Measurements from ENCODE around the gene RBMS2. TPM values are rescaled to one million over a fixed set of nuclear protein-coding genes. Genes with fewer than 3 reads are reported as not detected.

The RBMS2 gene
- total RNA-seq, 1 donor from 2014 or later: 3.0 TPM

DNA sequence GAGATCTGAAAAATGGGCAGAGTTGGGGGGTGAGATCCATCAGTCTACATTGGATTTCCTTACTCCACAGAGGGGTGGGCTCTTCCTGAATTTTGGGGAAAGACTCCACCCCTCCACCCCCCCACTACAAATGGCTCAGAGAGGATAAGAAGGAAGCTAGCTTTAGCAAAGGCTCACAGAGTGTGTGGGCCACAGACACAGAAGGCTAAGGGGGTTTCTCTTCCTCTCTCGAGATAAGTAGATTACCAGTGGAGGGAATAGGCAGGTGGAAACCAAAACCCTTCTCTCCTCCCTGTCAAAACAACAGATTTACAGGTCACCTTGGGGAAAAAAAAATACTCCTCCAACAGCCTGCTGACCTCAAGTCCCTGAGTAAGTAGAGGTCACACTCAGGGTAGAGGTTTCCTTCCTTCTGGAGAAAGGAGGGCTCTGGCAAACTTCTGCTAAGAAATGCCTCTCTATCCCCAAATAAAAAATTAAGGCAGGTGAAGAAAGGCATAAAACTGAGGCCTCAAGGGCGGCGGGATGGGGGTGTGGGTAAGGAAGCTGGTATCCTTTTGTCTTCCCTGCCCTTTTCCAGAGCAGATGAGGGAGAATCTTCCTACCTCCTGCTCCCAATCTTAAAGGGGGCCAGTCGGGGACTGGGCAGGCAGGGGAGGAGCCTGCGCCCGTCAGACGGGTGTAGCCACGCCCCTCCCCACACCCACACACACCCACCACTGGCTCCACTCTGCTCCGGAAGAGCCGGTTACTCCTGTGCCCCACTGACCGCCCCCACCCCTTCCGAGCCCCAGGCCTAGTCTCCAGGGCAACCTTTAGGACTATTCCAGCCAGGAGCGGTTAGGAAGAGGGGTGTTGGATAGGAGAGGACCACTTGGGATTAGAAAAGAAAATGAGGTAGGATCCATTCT is 110.4 kb downstream of the RBMS2 start:
- DNase-seq: no peak

GRCh38 chr12:56632701-56633467 is 111.3 kb downstream of the RBMS2 start:
- no peak for DNase-seq

- no peak for DNase-seq
Measured at GRCh38 chr12:56633468-56634241, 112.0 kb downstream of the RBMS2 start.

GRCh38 chr12:56634242-56634836 is 112.7 kb downstream of the RBMS2 start:
- DNase-seq: no peak

DNA sequence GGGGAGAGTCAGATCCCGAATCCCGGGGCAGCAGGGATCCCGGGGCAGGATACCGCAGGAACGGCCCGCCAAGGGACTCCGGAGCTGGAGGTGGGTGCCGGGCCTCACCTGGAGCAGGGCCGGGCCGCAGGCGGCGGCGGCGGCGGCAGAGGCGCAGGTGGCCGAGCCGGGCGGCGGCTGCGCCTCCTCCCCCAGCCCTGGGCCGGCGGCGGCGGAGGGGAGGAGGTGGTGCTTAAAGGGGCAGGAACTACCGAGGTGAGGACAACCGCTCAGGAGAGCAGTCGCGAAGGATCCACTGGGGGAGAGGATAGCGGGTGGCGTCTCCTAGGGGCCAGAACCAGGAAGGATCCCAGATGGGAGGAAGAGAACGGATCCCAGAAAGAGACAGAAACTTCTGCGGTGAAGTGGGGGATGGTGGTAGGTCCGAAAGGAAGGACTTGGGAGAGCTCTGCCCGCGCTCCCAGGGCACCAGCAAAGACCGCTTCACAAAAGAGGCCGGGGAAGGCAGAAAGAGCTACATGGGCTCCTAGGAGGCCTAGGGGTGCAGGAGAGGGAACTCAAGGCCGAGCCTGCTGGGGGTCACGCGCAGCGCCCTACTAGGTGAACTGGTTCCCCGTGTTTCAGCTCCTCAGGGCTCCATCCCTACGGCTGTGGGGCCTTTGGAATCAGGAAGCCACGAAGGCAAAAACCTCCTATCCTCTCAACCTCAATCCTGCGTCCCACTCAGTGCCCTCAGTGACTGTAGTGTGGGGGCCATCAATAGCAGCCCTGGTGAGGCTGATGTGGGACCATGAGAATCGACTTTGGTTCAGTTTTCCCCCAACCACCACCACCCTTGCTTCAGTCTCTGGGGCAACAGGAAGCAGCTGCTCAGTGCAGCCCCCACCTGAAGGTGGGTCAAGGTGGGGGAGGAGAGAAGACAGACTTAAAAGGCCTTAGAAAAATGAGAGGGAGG is 113.5 kb downstream of the RBMS2 start:
- peak; percentile 68 for DNase-seq

GRCh38 chr12:56635806-56636674 is 114.4 kb downstream of the RBMS2 start:
- peak; percentile 83 for DNase-seq

GRCh38 chr12:56636675-56637540 is 115.3 kb downstream of the RBMS2 start:
- peak; percentile 93 for DNase-seq

GRCh38 chr12:56637621-56638020 is 116.0 kb downstream of the RBMS2 start:
- no peak for DNase-seq

GRCh38 chr12:56641219-56641618 is 119.6 kb downstream of the RBMS2 start:
- no peak for DNase-seq

GRCh38 chr12:56644654-56645053 is 123.0 kb downstream of the RBMS2 start:
- no peak for DNase-seq

DNA sequence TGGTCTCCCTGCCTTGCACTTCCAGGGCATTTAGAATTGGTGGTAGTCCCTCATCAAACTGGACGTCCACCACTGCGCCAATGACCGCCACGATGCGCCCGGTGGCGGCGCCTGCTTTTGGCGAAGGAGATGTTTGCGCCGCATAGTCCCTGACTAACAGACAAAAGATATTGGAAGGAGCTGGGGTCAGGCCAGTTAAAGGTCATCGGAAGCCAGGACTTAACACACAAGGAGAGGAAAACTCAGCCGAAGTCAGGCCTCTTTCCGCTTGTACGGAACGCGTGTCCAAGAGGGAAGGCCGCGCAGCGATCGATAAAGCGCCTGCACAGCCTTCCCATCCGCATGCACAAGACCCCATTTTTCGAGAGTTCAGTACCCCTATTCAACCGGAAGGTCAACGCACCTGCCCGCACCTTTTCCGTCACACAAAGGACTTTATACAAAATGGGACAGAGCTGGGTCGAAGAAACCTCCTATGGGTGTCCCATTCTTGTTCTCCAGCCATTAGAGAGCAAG is 123.6 kb downstream of the RBMS2 start:
- DNase-seq: peak; percentile 35

Small RNA genes lying within 50 kb of the gene (small RNA-seq; reads per million reads assigned to genes)
- gene RNU6-343P (not detected), gene SNORD59A (5,919 reads per million, percentile 100 among the genes with 10 or more reads in this experiment)

Other genes starting within 250 kb of the RBMS2 start
- 90.9 TPM for gene CS, start 221.5 kb upstream of the RBMS2 start, total RNA-seq
- gene CNPY2, start 205.8 kb upstream of the RBMS2 start, total RNA-seq: 40.4 TPM
- gene PAN2, start 187.8 kb upstream of the RBMS2 start, total RNA-seq: 29.9 TPM
- gene IL23A, start 182.9 kb upstream of the RBMS2 start, total RNA-seq: not detected
- 84.4 TPM for gene STAT2, start 161.7 kb upstream of the RBMS2 start, total RNA-seq
- not detected for gene APOF, start 159.0 kb upstream of the RBMS2 start, total RNA-seq
- 10.9 TPM for gene TIMELESS, start 72.4 kb upstream of the RBMS2 start, total RNA-seq
- 0.62 TPM for gene MIP, start 67.2 kb upstream of the RBMS2 start, total RNA-seq
- gene SPRYD4, start 53.2 kb upstream of the RBMS2 start, total RNA-seq: 1.6 TPM
- gene GLS2, start 33.7 kb upstream of the RBMS2 start, total RNA-seq: 5.9 TPM
- gene BAZ2A, start 108.5 kb downstream of the RBMS2 start, total RNA-seq: 10.0 TPM
- 359 TPM for gene ATP5F1B, start 124.2 kb downstream of the RBMS2 start, total RNA-seq
- 86.4 TPM for gene PTGES3, start 166.5 kb downstream of the RBMS2 start, total RNA-seq
- 1,394 TPM for gene NACA, start 203.5 kb downstream of the RBMS2 start, total RNA-seq
- 32.8 TPM for gene PRIM1, start 230.5 kb downstream of the RBMS2 start, total RNA-seq
- 1.2 TPM for gene HSD17B6, start 241.5 kb downstream of the RBMS2 start, total RNA-seq